ENCODE measurements around the gene CALCOCO1.
A peak's percentile ranks its signal among the peaks of the same experiment; 100 is the strongest.

The CALCOCO1 gene

GRCh38 chr12:53712059-53712643 lies 15.1 kb downstream of the CALCOCO1 start:
- DNase-seq (ENCODE audit: insufficient read length, low spot score), result no peak
- no peak for FAIRE-seq
- TF ChIP-seq CTCF (IDR thresholded peaks at IDR 0.05; ENCODE audit: insufficient read depth, missing control alignments), result no peak

- no peak for TF ChIP-seq CTCF (IDR thresholded peaks at IDR 0.05; ENCODE audit: insufficient read depth, missing control alignments)
- FAIRE-seq (no peak), DNase-seq (ENCODE audit: insufficient read length, low spot score) (no peak)
These were observed 17.2 kb downstream of the CALCOCO1 start for GRCh38 chr12:53710091-53710490.

- DNase-seq (ENCODE audit: insufficient read length, low spot score), result no peak
- no peak for FAIRE-seq
- no peak for TF ChIP-seq CTCF (IDR thresholded peaks at IDR 0.05; ENCODE audit: insufficient read depth, missing control alignments)
These were observed 17.6 kb downstream of the CALCOCO1 start for GRCh38 chr12:53709671-53710070.

- no peak for TF ChIP-seq CTCF (IDR thresholded peaks at IDR 0.05; ENCODE audit: insufficient read depth, missing control alignments)
- DNase-seq (ENCODE audit: insufficient read length, low spot score) (no peak), FAIRE-seq (no peak)
These were observed 21.2 kb downstream of the CALCOCO1 start for GRCh38 chr12:53706080-53706479.

GRCh38 chr12:53703756-53704155 lies 23.5 kb downstream of the CALCOCO1 start:
- DNase-seq (ENCODE audit: insufficient read length, low spot score) (no peak), FAIRE-seq (no peak)
- no peak for TF ChIP-seq CTCF (IDR thresholded peaks at IDR 0.05; ENCODE audit: insufficient read depth, missing control alignments)

- DNase-seq (ENCODE audit: insufficient read length, low spot score) (peak; percentile 49), FAIRE-seq (no peak)
- peak; percentile 97 for TF ChIP-seq CTCF (IDR thresholded peaks at IDR 0.05; ENCODE audit: insufficient read depth, missing control alignments)
These were observed 25.6 kb downstream of the CALCOCO1 start for GRCh38 chr12:53701518-53702264.

GRCh38 chr12:53700567-53700966 lies 26.7 kb downstream of the CALCOCO1 start:
- FAIRE-seq, result no peak
- no peak for TF ChIP-seq CTCF (IDR thresholded peaks at IDR 0.05; ENCODE audit: insufficient read depth, missing control alignments)
- no peak for DNase-seq (ENCODE audit: insufficient read length, low spot score)

Measured in D721Med (cell line).